HG03039 (cell line): Measurements from ENCODE around the gene PAQR7.
A peak's percentile ranks its signal among the peaks of the same experiment; 100 is the strongest.

Source experiments
- ATAC-seq: cut with Tn5 transposase; IDR thresholded peaks from one replicate; pipeline ENCODE4 v1.9.1; 2021; ENCODE audit warnings: mild to moderate bottlenecking, moderate library complexity; ENCODE audit not compliant: unreplicated experiment

Gene PAQR7

GRCh38 chr1:25819491-25820246, 55.8 kb downstream of the PAQR7 start, which contains the start of gene MTFR1L:
MTFR1L (plus strand) TSS chr1:25819954; CDS start chr1:25823105, 3,151 bp downstream.
- peak; percentile 77 for ATAC-seq

- no peak for ATAC-seq
Measured at GRCh38 chr1:25818569-25818968, 56.9 kb downstream of the PAQR7 start.

- no peak for ATAC-seq
Measured at GRCh38 chr1:25817840-25818501, 57.5 kb downstream of the PAQR7 start.

GRCh38 chr1:25816112-25816718, 59.3 kb downstream of the PAQR7 start:
- no peak for ATAC-seq

GRCh38 chr1:25815208-25816111, 60.0 kb downstream of the PAQR7 start:
- no peak for ATAC-seq

GRCh38 chr1:25814549-25815087, 60.9 kb downstream of the PAQR7 start:
- ATAC-seq, result no peak

- no peak for ATAC-seq
Measured at GRCh38 chr1:25813734-25814471, 61.6 kb downstream of the PAQR7 start.

GRCh38 chr1:25813071-25813733, 62.3 kb downstream of the PAQR7 start:
- no peak for ATAC-seq
